GM03348 (cell line): ENCODE results near the gene POLR2H.

Experiments
- DNase-seq: peaks from one replicate; pipeline ENCODE4 v3.0.0; 2012; ENCODE audit warnings: low spot score

POLR2H gene

GRCh38 chr3:184371570-184372018 lies 10.1 kb downstream of the POLR2H start:
- peak; percentile 89 for DNase-seq

- DNase-seq = no peak
These were observed 10.8 kb downstream of the POLR2H start for GRCh38 chr3:184372296-184372821.

GRCh38 chr3:184372911-184373310 lies 11.4 kb downstream of the POLR2H start:
- no peak for DNase-seq

GRCh38 chr3:184373422-184373821 lies 11.9 kb downstream of the POLR2H start:
- DNase-seq = peak; percentile 82

GRCh38 chr3:184375747-184376461 lies 14.4 kb downstream of the POLR2H start:
- DNase-seq = no peak

GRCh38 chr3:184377374-184377773 lies 15.9 kb downstream of the POLR2H start:
- DNase-seq = no peak

GRCh38 chr3:184377882-184378445 lies 16.5 kb downstream of the POLR2H start, which contains the start of gene THPO:
THPO (minus strand) TSS chr3:184378207; CDS start chr3:184376259, 1,948 bp downstream.
- DNase-seq = no peak

- peak; percentile 11 for DNase-seq
These were observed 17.3 kb downstream of the POLR2H start for GRCh38 chr3:184378651-184379357.

GRCh38 chr3:184379358-184380184 lies 18.1 kb downstream of the POLR2H start, which contains the start of gene CHRD:
CHRD (plus strand) TSS chr3:184380054; CDS start chr3:184380319, 265 bp downstream.
- no peak for DNase-seq

- peak; percentile 88 for DNase-seq
These were observed 18.7 kb downstream of the POLR2H start for GRCh38 chr3:184380185-184380626.

GRCh38 chr3:184380627-184381260 lies 19.2 kb downstream of the POLR2H start:
- DNase-seq = peak; percentile 29

GRCh38 chr3:184381261-184382224 lies 20.0 kb downstream of the POLR2H start:
- DNase-seq = peak; percentile 33

GRCh38 chr3:184382326-184383032 lies 21.0 kb downstream of the POLR2H start:
- DNase-seq = no peak

- DNase-seq = no peak
These were observed 21.7 kb downstream of the POLR2H start for GRCh38 chr3:184383033-184383740.

GRCh38 chr3:184384342-184384741 lies 22.8 kb downstream of the POLR2H start:
- no peak for DNase-seq

- no peak for DNase-seq
These were observed 23.4 kb downstream of the POLR2H start for GRCh38 chr3:184384856-184385422.

- DNase-seq = no peak
These were observed 24.7 kb downstream of the POLR2H start for GRCh38 chr3:184386047-184386806.
